Endothelial cell of umbilical vein (primary cell): Measurements from ENCODE around the gene MAML3. TPM values are rescaled to one million over a fixed set of nuclear protein-coding genes. Genes with fewer than 3 reads are reported as not detected.
A peak's percentile ranks its signal among the peaks of the same experiment; 100 is the strongest.

Source experiments
- BruUV-seq: library from RNA; stranded (reverse); fragments of 400-500 nt; replicated peaks from 2 replicates; lab custom pipeline; 2021; lab: Mats Ljungman, UMichigan
- CTCF ChIA-PET: fragments of 300-600, 350-600 bp; sonication (Branson Sonifier 250); formaldehyde crosslinking; loops from one replicate; lab custom pipeline; 2021; ENCODE audit warnings: antibody characterized with exemption, inconsistent platforms; lab: Charles Lee
- POLR2A ChIA-PET: fragments of 300-600, 350-600 bp; sonication (Branson Sonifier 250); formaldehyde crosslinking; loops from one replicate; lab custom pipeline; 2021; ENCODE audit warnings: antibody characterized with exemption, inconsistent platforms; lab: Charles Lee
- DNase-seq: peaks from one replicate; pipeline ENCODE4 v3.0.0-alpha.2; 2011; ENCODE audit warnings: low read depth, low spot score
- FAIRE-seq: peaks from 2 replicates; lab custom pipeline; 2011; peaks lifted over from hg19 to GRCh38; lab: Jason Lieb, UNC
- H2AFZ ChIP-seq: 2 replicates; pipeline ENCODE4 v1.6.0; 2012; ENCODE audit warnings: low read depth, low read length, control low read depth, inconsistent platforms
- H3K27ac ChIP-seq: 2 replicates; pipeline ENCODE4 v1.5.1; 2011; ENCODE audit warnings: low read depth, mild to moderate bottlenecking, control low read depth, low read length, moderate library complexity; ENCODE audit not compliant: insufficient read depth
- H3K27me3 ChIP-seq, 2 experiments: 2 replicates each; pipeline versions ENCODE4 v1.6.0 to v1.6.1; 2011; ENCODE audit warnings: low read length in 2 of 2, mixed read lengths in 1 of 2; ENCODE audit not compliant: control insufficient read depth in 2 of 2, insufficient read depth in 2 of 2
- H3K36me3 ChIP-seq, 2 experiments: 2 replicates in 1 of 2; 3 replicates in 1 of 2; pipeline ENCODE4 v1.5.1; 2011; ENCODE audit warnings: low read length in 2 of 2, mild to moderate bottlenecking in 1 of 2, moderate library complexity in 1 of 2; ENCODE audit not compliant: control insufficient read depth in 2 of 2, insufficient read depth in 2 of 2; ENCODE audit errors: extremely low read depth in 1 of 2
- H3K4me1 ChIP-seq: 3 replicates; pipeline ENCODE4 v1.5.1; 2011; ENCODE audit warnings: mild to moderate bottlenecking, low read length; ENCODE audit not compliant: control insufficient read depth, insufficient read depth; ENCODE audit errors: extremely low read depth
- H3K4me2 ChIP-seq: 2 replicates; pipeline ENCODE4 v1.6.1; 2011; ENCODE audit warnings: low read length, control low read depth, mixed read lengths; ENCODE audit not compliant: insufficient read depth
- H3K4me3 ChIP-seq, 3 experiments: fragments of 200-600 bp in 1 of 3; sonication (generic), shearing (Covaris generic) in 1 of 3; replicated peaks in 1 of 3; 2 replicates each; pipeline ENCODE4 v1.5.1; 2011 to 2016; ENCODE audit warnings: control low read depth in 3 of 3, low read length in 3 of 3, mild to moderate bottlenecking in 2 of 3, inconsistent platforms in 1 of 3, low read depth in 1 of 3, moderate library complexity in 1 of 3; ENCODE audit not compliant: insufficient read depth in 1 of 3
- H3K79me2 ChIP-seq: 2 replicates; pipeline ENCODE4 v1.6.0; 2012; ENCODE audit warnings: low read length, inconsistent platforms; ENCODE audit not compliant: control insufficient read depth, insufficient read depth
- H3K9ac ChIP-seq: replicated peaks from 2 replicates; pipeline ENCODE3; 2011; ENCODE audit warnings: low read length, control low read depth; ENCODE audit not compliant: insufficient read depth; ENCODE audit errors: extremely low read depth
- H3K9me1 ChIP-seq: replicated peaks from 3 replicates; pipeline ENCODE4 v1.6.0; 2011; ENCODE audit warnings: mild to moderate bottlenecking, low read length; ENCODE audit not compliant: control insufficient read depth, insufficient read depth; ENCODE audit errors: extremely low read depth
- H3K9me3 ChIP-seq: replicated peaks from 2 replicates; pipeline ENCODE4 v1.5.1; 2012; ENCODE audit warnings: low read length, inconsistent platforms; ENCODE audit not compliant: control insufficient read depth, insufficient read depth
- H4K20me1 ChIP-seq: replicated peaks from 2 replicates; pipeline ENCODE3; 2011; ENCODE audit warnings: mild to moderate bottlenecking, low read length; ENCODE audit not compliant: control insufficient read depth, insufficient read depth; ENCODE audit errors: extremely low read depth
- JUN ChIP-seq: IDR thresholded peaks from 2 replicates; pipeline ENCODE4 v1.6.1; 2011; ENCODE audit warnings: borderline replicate concordance, low read depth; ENCODE audit not compliant: insufficient read length, insufficient read depth
- POLR2A ChIP-seq: IDR thresholded peaks from 2 replicates; pipeline ENCODE4 v1.6.1; 2012; ENCODE audit warnings: low read depth, mild to moderate bottlenecking, control low read depth, low read length
- dilution Hi-C: fragments of 300-500 bp; cut with MboI; formaldehyde crosslinking; loops from one replicate; pipeline ENCODE4 v1.15.0; 2019; ENCODE audit warnings: low sequenced_read_pairs; ENCODE audit not compliant: extremely low pct_ligation_motif_present
- intact Hi-C: fragments of 100-400 bp; cut with micrococcal nuclease; formaldehyde crosslinking; loops from one replicate; pipeline ENCODE4 v1.10.0; 2022
- polyA plus RNA-seq, 4 experiments: library from polyadenylated mRNA; depleted of rRNA in 3 of 4; stranded (reverse) in 3 of 4; unstranded in 1 of 4; fragments of >200 nt; gene quantifications; 2 replicates each; pipeline versions ENCODE4 v1.2.1 to v1.2.3, GENCODE V29; 2011 to 2012; ENCODE audit warnings: missing spikeins in 1 of 4
- total RNA-seq: library from RNA; stranded (reverse); gene quantifications from 2 replicates; pipeline ENCODE4 v1.2.3, GENCODE V29; 2021
- TF ChIP-seq, protein P1 (sequence below): IDR thresholded peaks from 2 replicates; pipeline ENCODE4 v1.6.1; 2011; ENCODE audit not compliant: insufficient read depth, insufficient read length
- TF ChIP-seq, protein P2 (sequence below), 2 donors: IDR thresholded peaks; 1 replicate in 1 of 2; 2 replicates in 1 of 2; pipeline ENCODE4 v1.5.1; 2011; ENCODE audit warnings: low read length in 2 of 2, mild to moderate bottlenecking in 2 of 2, moderate library complexity in 2 of 2, control low read depth in 1 of 2, inconsistent platforms in 1 of 2, low read depth in 1 of 2; ENCODE audit not compliant: insufficient read depth in 1 of 2; ENCODE audit errors: extremely low read depth in 1 of 2

The MAML3 gene
- total and polyA plus RNA-seq, 2 donors (not counting 3 experiments of a cell fraction or from before 2014, with no cell fraction given): 14.0 to 20.3 TPM

DNA sequence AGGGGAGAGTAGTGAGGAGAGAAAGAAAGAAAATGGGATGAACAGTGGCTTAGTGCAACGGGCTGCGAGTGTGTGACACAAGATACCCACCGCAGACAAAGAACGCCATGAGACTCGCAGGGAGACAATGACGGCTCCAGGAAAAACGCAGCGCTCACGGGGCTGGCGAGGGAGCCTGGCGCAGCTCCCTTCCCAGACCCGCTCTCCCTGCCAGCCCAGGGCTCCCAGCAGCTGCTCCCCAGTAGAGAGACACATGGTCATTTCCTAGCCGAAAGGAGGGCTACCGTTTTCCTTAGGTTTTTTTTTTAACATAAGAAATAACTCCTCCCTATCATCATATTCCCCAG is 149.5 kb downstream of the MAML3 start:
- TF ChIP-seq POLR2A: no peak
- TF ChIP-seq, protein P1, sequence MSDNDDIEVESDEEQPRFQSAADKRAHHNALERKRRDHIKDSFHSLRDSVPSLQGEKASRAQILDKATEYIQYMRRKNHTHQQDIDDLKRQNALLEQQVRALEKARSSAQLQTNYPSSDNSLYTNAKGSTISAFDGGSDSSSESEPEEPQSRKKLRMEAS: no peak
- TF ChIP-seq, protein P2, sequence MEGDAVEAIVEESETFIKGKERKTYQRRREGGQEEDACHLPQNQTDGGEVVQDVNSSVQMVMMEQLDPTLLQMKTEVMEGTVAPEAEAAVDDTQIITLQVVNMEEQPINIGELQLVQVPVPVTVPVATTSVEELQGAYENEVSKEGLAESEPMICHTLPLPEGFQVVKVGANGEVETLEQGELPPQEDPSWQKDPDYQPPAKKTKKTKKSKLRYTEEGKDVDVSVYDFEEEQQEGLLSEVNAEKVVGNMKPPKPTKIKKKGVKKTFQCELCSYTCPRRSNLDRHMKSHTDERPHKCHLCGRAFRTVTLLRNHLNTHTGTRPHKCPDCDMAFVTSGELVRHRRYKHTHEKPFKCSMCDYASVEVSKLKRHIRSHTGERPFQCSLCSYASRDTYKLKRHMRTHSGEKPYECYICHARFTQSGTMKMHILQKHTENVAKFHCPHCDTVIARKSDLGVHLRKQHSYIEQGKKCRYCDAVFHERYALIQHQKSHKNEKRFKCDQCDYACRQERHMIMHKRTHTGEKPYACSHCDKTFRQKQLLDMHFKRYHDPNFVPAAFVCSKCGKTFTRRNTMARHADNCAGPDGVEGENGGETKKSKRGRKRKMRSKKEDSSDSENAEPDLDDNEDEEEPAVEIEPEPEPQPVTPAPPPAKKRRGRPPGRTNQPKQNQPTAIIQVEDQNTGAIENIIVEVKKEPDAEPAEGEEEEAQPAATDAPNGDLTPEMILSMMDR (IDR thresholded peaks at IDR 0.05; ENCODE audit: extremely low read depth in 1 of 2, insufficient read depth in 1 of 2, low read depth in 1 of 2, low read length in 2 of 2): no peak
- TF ChIP-seq JUN: no peak
- H3K36me3 ChIP-seq: no peaks in the 10 kb centered on the region
- peaks cover 7% of the 10 kb centered on the region for H3K4me1 ChIP-seq
- FAIRE-seq: no peak
- H3K79me2 ChIP-seq: no peaks in the 10 kb centered on the region
- BruUV-seq: no TSS peak
- peak overlapping the region; percentile 43 for H3K4me2 ChIP-seq
- H3K9me1 ChIP-seq: no peaks in the 10 kb centered on the region
- peak overlapping the region in 2 of 3 experiments; percentile 7 to 34 for H3K4me3 ChIP-seq
- intact Hi-C loops: loop anchor here (2.0 to 5.0 kb wide), 2 partner anchors 87 to 270 kb away; no protein-coding TSS in a partner anchor
- no peak overlapping the region for H3K27ac ChIP-seq
- no peaks in the 10 kb centered on the region for H3K9me3 ChIP-seq
- ChIA-PET POLR2A (no interaction called here), CTCF (interaction anchor here (0.7 to 2.6 kb wide), 22 partner anchors 8 to 356 kb away, joined by 3 to 11 read pairs (median 4); no protein-coding TSS in a partner anchor)
- no peaks in the 10 kb centered on the region for H4K20me1 ChIP-seq
- H3K27me3 ChIP-seq: no peaks in the 10 kb centered on the region
- H3K9ac ChIP-seq: peak overlapping the region; percentile 43
- dilution Hi-C loops: no loop called here
- peak overlapping the region; percentile 4 for H2AFZ ChIP-seq
- peak; percentile 74 for DNase-seq
